UCSD-AML1 (cell line): ENCODE data around the gene PCDH9.
"Not testable (repeated sequence)": the region's sequence is repeated elsewhere in the genome, so short reads cannot be mapped to it uniquely, and the experiment has no call there.

Experiments
- DNase-seq: peaks from one replicate; lab custom pipeline; 2025; ENCODE audit not compliant: unreplicated experiment; lab: John Stamatoyannopoulos, UW

Gene PCDH9

GRCh38 chr13:67131393-67131792 is 98.7 kb downstream of the PCDH9 start:
- DNase-seq = no peak

GRCh38 chr13:67130444-67130843 is 99.7 kb downstream of the PCDH9 start:
- no peak for DNase-seq

- no peak for DNase-seq
Measured at GRCh38 chr13:67128136-67128535, 102.0 kb downstream of the PCDH9 start.

DNA sequence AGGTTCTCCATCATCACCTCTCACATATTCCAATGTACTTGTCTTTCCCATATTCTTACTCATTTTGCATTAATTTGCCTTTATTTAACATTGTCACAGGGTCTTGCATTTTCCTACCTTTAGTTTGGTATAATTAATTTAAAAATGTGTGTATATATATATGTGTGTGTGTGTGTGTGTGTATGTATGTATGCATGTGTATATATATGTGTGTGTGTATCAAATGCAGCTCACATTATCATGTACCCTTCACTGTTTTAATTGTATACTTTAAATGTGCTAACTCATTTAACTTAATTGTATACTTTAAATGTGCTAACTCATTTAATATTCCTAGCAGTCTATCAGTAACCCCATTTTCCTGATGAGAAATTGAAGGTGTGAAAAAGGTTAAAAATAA is 104.5 kb downstream of the PCDH9 start:
- DNase-seq = no peak

DNA sequence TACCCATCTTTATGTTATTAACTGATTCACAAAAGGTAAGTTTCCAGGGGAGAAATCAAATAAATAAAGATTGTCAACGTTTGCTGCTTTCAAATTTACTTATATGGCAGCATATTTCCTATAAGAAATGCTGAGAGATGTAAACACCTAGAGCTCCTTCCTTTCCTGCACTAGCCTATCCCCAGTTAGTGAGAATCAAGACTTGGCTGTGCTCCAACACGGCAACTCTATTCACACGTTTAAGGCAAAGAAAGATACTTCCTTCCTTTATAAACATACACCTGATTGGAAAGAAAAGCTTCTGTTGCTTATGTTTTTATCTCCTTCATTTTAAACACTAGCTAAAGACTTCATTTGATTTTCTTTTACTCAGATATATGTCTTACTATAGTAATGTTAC is 107.0 kb downstream of the PCDH9 start:
- DNase-seq = no peak

DNA sequence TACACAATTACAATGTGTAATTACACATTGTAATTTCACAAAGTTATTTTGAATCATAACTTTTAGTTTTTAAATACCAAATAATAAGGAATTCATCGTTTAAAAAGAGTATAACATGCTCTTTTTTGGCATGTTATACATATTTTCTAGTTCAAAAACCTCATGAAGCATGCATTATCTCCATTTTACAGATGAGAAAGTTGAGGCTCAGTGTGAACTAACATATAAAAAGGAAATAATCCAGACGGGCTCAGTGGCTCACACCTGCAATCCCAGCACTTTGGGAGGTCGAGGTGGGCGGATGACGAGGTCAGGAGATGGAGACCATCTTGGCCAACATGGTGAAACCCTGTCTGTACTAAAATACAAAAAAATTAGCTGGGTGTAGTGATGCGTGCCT is 107.9 kb downstream of the PCDH9 start:
- no peak for DNase-seq

- DNase-seq = no peak
Measured at GRCh38 chr13:67120872-67121531, 109.1 kb downstream of the PCDH9 start.

- DNase-seq = no peak
Measured at GRCh38 chr13:67119481-67119894, 110.6 kb downstream of the PCDH9 start.

GRCh38 chr13:67118277-67118676 is 111.9 kb downstream of the PCDH9 start:
- no peak for DNase-seq

DNA sequence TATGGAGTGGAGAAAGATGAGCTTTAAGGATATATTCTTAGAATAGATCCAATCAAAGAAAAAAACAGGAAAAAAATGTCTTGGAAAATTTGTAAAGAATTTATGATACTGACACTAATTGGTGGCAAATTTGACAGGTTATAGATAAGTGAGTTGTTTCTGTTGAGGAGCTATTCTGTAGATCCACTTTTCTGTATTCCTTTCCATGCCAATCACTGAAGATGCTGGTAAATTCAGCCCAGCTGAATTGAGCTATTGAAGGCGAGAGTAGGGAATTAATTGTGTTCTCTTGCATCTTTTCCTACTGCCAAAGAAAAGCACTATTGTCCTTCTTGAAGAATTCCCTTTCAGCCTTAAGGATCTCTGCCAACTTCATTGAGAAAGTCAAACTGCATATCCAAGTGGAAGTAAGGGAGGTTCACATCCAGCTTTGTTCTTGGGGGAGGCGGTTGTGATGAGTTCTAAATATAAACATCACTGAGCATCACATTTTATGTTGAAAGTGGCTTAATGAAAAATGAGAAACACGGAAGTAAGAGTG is 113.1 kb downstream of the PCDH9 start:
- DNase-seq = no peak

DNA sequence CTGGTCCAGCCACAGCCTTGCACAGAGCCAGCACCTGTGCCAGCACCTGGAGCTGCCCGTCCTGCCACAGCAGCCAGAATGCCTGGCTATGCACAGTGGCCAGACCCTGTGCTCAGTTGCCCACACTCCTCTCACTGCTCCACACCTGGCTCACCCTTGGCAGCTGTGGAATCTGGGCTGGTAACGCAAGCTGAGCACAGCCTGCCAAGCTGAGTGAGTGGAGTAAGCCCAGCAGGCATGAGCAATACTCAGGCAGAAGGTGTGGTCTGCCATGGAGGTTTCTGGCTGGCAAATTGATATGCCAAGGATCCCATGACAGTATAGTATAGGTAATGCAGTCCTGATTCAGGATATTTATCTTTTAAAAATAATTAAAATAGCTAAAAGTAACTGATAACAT is 122.2 kb downstream of the PCDH9 start:
- no peak for DNase-seq

- no peak for DNase-seq
Measured at GRCh38 chr13:67106502-67107057, 123.6 kb downstream of the PCDH9 start.

DNA sequence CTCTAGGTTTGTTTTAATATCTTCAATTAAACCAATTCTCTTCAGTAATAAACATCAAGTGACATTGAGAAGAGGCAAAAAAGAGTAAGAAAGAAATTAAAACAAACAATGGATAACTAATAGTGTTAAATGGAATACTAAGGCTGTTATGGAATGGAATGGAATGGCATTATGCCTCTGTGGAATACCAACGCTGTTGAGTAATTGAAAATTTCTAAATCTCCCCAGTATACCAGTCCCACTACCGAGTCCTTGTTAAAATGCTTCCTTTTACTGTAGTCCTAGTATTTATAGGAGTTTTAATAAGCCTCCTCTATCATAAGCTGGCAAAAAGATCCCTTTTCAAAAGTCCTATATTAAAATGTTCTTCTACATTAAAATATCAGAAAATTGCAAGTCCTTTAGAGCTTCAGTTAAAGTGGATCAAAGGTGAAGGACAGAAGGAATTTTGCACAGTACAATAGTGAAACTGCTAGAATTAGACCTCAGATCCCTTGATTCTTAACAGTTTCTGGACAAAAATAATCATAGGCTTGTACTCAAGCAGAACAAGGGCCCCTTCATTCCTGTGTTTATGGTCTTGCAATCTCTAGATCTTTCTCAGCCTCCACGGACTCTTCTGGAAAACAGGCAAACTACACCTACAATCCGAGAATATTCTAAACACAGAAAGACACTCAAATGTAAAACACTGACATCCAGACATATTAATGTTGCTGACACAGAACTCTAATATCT is 128.2 kb downstream of the PCDH9 start:
- DNase-seq = no peak

DNA sequence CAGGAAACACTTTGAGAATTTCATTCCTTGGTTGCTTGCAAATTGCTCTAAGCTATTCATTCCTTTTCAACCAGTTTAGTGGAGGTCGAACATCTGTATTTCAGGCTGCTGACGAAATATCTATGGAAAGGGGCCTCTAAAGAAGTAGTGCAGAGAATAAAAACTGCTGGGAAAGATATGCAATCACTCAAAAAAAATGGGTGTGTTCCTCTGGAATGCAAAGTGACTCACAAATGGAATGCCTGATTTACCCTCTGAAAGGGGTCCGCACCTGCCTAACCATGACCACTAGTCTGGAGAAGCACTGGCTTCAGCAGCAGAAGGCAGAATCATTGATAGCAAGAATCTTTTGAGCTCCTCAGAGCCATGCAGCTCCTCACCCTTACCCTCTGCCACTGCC is 129.4 kb downstream of the PCDH9 start:
- no peak for DNase-seq

DNA sequence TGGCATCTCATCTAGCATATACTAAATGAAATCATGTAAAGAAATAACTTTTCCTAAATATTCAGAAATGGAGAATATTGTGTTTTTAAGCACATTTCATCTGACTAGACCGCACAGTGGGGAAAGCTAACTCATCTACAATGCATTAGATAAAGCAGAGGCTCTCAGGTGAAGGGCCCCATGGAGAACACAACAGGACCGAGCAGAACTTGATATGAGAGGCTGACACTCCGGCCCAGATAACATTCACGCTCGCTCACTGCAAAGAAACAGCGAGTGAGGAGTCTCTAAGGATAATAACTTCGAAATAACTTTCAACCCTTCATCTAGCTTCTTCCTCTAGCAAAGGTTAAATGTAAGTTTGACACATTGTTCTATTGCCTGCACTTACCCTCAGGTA is 130.6 kb downstream of the PCDH9 start:
- no peak for DNase-seq

DNA sequence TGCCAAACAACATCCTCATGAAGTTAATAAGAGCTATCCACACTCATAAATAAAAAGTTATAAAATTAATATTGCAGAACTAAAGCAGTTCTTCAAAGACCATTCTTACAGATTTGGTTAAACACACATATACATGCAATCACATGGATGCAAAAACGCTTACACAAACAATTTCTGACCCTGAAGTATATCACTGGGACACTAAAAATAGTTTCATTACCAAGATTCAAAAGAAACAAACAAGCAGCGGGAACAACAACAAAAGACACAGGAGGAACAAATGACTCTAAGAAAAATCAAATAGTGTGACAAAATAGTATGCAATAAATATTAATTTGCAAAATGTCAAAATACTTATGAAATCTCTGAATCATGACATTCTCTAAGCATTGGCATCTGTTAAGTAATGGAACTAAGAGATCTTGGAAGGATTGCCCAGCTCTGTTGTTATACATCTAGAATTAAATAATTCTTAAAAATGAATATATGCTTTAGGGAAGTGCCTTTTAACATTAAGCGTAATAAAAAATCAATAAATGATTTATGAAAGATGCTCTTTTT is 132.2 kb downstream of the PCDH9 start:
- no peak for DNase-seq

DNA sequence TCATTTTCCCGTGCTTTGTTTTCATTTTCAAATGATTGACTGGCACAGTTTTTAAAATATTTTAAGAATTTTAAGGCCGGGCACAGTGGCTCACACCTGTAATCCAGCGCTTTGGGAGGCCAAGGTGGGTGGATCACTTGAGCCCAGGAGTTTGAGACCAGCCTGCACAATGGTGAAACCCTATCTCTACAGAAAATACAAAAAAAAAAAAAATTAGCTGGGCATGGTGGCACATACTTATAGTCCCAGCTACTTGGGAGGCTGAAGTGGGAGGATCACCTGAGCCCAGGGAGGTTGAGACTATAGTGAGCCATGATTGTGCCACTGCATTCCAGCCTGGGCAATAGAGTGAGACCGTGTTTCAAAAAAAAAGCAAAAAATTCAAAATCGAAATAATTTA is 133.2 kb downstream of the PCDH9 start:
- DNase-seq = not testable (repeated sequence)

- DNase-seq = no peak
Measured at GRCh38 chr13:67096418-67096817, 133.7 kb downstream of the PCDH9 start.

DNA sequence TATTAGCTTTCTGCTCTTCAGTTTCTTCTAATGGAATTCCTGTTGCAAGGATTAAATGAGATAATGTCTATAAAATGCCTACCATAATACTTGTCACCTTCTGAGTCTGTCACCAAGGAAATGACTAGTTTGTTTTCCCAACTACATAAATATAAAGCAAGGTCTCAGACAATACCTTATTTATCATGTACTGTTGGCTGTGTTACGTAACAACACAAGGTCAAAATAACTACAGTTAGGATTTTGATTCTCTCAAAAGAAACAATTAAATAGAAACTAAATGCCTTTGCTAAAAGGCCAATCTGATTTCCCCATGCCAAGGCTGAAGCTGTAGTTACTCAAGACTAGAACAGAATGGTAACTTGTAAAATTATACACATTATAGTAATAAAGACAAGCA is 134.5 kb downstream of the PCDH9 start:
- no peak for DNase-seq

GRCh38 chr13:67094952-67095351 is 135.2 kb downstream of the PCDH9 start:
- DNase-seq = no peak

DNA sequence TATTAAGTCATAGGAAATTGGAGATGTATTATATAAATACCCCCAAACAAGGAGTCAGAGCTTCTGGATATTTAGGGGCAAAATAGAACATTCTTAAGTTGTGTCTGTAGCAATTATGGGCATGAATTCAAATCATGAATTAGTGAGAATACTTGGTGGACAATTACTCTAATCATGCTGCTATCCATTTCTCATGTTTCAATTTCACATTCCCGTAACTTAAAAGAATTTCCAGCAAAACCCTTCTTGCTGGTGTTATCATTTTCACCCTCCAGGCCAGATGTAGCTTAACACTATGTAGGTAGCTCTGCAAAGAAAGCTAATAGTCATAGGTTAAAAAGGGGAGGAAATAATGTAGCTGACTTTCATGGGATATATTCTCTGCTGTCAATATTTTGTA is 136.1 kb downstream of the PCDH9 start:
- DNase-seq = no peak

- no peak for DNase-seq
Measured at GRCh38 chr13:67091603-67092002, 138.5 kb downstream of the PCDH9 start.
